ENCODE results near the gene ADGRV1.

ADGRV1 gene

DNA sequence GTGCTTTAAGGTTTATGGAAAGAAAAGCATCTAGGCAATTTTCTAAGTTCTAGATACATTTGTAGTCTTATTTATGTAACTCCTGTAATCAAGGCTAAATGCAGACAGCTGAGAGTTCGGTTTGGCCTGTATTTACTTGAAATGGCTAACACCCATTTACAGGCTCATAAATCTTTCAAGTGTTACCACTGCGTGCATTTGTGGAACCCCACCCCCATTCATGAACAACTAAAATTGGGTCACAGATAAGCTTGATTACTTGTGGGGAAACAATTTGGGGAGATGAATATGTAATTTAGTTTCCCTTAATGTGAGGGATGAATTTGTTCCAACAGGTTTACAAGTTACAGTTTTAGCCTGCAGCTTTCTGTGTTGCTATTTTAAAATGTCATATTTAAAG is 463.9 kb downstream of the ADGRV1 start (continued):
- TF ChIP-seq, protein P1, sequence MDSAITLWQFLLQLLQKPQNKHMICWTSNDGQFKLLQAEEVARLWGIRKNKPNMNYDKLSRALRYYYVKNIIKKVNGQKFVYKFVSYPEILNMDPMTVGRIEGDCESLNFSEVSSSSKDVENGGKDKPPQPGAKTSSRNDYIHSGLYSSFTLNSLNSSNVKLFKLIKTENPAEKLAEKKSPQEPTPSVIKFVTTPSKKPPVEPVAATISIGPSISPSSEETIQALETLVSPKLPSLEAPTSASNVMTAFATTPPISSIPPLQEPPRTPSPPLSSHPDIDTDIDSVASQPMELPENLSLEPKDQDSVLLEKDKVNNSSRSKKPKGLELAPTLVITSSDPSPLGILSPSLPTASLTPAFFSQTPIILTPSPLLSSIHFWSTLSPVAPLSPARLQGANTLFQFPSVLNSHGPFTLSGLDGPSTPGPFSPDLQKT (IDR thresholded peaks at IDR 0.05; ENCODE audit: borderline replicate concordance, low read depth, low read length) = no peak
- TF ChIP-seq, protein P2, sequence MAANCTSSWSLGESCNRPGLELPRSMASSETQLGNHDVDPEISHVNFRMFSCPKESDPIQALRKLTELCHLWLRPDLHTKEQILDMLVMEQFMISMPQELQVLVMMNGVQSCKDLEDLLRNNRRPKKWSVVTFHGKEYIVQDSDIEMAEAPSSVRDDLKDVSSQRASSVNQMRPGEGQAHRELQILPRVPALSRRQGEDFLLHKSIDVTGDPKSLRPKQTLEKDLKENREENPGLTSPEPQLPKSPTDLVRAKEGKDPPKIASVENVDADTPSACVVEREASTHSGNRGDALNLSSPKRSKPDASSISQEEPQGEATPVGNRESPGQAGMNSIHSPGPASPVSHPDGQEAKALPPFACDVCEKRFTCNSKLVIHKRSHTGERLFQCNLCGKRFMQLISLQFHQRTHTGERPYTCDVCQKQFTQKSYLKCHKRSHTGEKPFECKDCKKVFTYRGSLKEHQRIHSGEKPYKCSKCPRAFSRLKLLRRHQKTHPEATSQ (tag by site-specific recombination; IDR thresholded peaks at IDR 0.05) = no peak
- TF ChIP-seq ZNF624 (tag by site-specific recombination; IDR thresholded peaks at IDR 0.05) (no peak), ZNF768 (tag by site-specific recombination; IDR thresholded peaks at IDR 0.05) (no peak), ZNF571 (tag by site-specific recombination; IDR thresholded peaks at IDR 0.05) (no peak)

DNA sequence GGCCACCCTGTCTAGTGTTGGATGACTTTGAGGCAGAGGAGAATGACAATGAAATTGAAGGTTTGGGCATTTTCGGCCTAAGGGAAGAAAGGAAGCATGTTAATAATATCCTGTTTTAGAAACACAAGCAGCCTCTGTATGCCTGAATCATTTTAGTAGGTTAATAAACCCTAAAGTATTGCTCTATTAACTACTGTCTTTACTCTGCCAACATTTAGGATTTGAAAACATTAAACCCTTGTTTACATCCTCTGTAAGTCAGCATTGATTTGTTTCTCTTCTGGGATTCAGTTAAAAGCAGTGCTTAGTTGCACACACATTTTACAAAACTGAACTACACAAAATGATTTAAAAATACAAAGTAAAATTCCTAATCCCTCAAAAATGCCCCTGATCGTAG is 465.6 kb downstream of the ADGRV1 start:
- ChIA-PET CTCF (no interaction called here), POLR2A (no interaction called here)
- TF ChIP-seq ZNF530 (tag by site-specific recombination; IDR thresholded peaks at IDR 0.05; ENCODE audit: low read depth) = no peak
- peak; percentile 3; the same call in 1 of the 2 replicates for TF ChIP-seq ZBTB20 (tag by site-specific recombination; IDR thresholded peaks at IDR 0.05)
- H3K27ac ChIP-seq (ENCODE audit: extremely low read depth, low read depth, low read length) = no peak overlapping the region
- no peaks in the 10 kb centered on the region for H3K36me3 ChIP-seq (ENCODE audit: control insufficient read depth in 2 of 2, insufficient read depth in 1 of 2, low read length in 2 of 2)
- no peaks in the 10 kb centered on the region for H3K9me3 ChIP-seq (ENCODE audit: control insufficient read depth, insufficient read depth, low read depth, low read length)
- H3K4me3 ChIP-seq (ENCODE audit: low read depth, low read length) = no peak overlapping the region
- H3K4me1 ChIP-seq (ENCODE audit: control insufficient read depth, insufficient read depth, low read length) = peaks cover 58% of the 10 kb centered on the region

DNA sequence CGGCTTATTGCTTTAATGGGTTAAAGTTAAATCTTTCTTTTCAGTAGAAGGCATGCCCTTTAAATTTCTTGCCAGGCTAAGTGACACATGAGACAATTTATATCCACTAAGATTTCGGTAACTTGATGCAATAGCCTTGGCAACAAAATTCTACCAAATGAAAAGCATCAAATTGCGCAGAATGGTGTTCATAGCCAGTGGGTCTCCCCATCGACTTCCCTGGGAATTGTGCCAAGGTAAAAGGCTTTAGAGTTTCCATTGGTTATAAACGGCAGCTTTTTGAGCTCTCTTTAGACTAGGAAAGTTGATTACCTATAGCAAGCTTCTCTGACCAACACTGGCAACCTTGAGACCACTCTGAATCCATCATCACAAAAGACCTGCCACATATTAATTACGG is 466.1 kb downstream of the ADGRV1 start:
- no peaks in the 10 kb centered on the region for H3K36me3 ChIP-seq (ENCODE audit: control insufficient read depth in 2 of 2, insufficient read depth in 1 of 2, low read length in 2 of 2)
- no peak overlapping the region for H3K27ac ChIP-seq (ENCODE audit: extremely low read depth, low read depth, low read length)
- POLR2A ChIA-PET = no interaction called here
- CTCF ChIA-PET = interaction anchor here (0.6 kb wide), 1 partner anchor 182 kb away, joined by 3 read pairs; no protein-coding TSS in a partner anchor
- H3K4me1 ChIP-seq (ENCODE audit: control insufficient read depth, insufficient read depth, low read length) = peaks cover 58% of the 10 kb centered on the region
- no peak overlapping the region for H3K4me3 ChIP-seq (ENCODE audit: low read depth, low read length)
- H3K9me3 ChIP-seq (ENCODE audit: control insufficient read depth, insufficient read depth, low read depth, low read length) = no peaks in the 10 kb centered on the region
- TF ChIP-seq, protein P3, sequence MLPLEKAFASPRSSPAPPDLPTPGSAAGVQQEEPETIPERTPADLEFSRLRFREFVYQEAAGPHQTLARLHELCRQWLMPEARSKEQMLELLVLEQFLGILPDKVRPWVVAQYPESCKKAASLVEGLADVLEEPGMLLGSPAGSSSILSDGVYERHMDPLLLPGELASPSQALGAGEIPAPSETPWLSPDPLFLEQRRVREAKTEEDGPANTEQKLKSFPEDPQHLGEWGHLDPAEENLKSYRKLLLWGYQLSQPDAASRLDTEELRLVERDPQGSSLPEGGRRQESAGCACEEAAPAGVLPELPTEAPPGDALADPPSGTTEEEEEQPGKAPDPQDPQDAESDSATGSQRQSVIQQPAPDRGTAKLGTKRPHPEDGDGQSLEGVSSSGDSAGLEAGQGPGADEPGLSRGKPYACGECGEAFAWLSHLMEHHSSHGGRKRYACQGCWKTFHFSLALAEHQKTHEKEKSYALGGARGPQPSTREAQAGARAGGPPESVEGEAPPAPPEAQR (tag by site-specific recombination; IDR thresholded peaks at IDR 0.05) = no peak
- peak; percentile 74; the same call in 1 of the 2 replicates for TF ChIP-seq MYNN (tag by site-specific recombination; IDR thresholded peaks at IDR 0.05; ENCODE audit: borderline replicate concordance)
- TF ChIP-seq ZNF221 (tag by site-specific recombination; IDR thresholded peaks at IDR 0.05; ENCODE audit: borderline replicate concordance) = no peak
- TF ChIP-seq ZBTB17 (tag by site-specific recombination; IDR thresholded peaks at IDR 0.05) = peak; percentile 86
- peak; percentile 48; the same call in 1 of the 2 replicates for TF ChIP-seq IKZF3 (tag by site-specific recombination; IDR thresholded peaks at IDR 0.05)
- TF ChIP-seq FEZF1 (tag by site-specific recombination; IDR thresholded peaks at IDR 0.05) = 0 out of 2 replicates have a peak, but pooled peaks have one; percentile 7
- TF ChIP-seq, protein P4, sequence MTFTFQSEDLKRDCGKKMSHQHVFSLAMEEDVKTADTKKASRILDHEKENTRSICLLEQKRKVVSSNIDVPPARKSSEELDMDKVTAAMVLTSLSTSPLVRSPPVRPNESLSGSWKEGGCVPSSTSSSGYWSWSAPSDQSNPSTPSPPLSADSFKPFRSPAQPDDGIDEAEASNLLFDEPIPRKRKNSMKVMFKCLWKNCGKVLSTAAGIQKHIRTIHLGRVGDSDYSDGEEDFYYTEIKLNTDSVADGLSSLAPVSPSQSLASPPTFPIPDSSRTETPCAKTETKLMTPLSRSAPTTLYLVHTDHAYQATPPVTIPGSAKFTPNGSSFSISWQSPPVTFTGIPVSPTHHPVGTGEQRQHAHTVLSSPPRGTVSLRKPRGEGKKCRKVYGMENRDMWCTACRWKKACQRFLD (tag by site-specific recombination; IDR thresholded peaks at IDR 0.05) = no peak
- 0 out of 2 replicates have a peak, but pooled peaks have one; percentile 48 for TF ChIP-seq ZBTB48 (tag by site-specific recombination; IDR thresholded peaks at IDR 0.05)
- TF ChIP-seq, protein P5, sequence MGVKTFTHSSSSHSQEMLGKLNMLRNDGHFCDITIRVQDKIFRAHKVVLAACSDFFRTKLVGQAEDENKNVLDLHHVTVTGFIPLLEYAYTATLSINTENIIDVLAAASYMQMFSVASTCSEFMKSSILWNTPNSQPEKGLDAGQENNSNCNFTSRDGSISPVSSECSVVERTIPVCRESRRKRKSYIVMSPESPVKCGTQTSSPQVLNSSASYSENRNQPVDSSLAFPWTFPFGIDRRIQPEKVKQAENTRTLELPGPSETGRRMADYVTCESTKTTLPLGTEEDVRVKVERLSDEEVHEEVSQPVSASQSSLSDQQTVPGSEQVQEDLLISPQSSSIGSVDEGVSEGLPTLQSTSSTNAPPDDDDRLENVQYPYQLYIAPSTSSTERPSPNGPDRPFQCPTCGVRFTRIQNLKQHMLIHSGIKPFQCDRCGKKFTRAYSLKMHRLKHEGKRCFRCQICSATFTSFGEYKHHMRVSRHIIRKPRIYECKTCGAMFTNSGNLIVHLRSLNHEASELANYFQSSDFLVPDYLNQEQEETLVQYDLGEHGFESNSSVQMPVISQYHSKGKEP (tag by site-specific recombination; IDR thresholded peaks at IDR 0.05) = peak; percentile 82
- TF ChIP-seq, protein P6, sequence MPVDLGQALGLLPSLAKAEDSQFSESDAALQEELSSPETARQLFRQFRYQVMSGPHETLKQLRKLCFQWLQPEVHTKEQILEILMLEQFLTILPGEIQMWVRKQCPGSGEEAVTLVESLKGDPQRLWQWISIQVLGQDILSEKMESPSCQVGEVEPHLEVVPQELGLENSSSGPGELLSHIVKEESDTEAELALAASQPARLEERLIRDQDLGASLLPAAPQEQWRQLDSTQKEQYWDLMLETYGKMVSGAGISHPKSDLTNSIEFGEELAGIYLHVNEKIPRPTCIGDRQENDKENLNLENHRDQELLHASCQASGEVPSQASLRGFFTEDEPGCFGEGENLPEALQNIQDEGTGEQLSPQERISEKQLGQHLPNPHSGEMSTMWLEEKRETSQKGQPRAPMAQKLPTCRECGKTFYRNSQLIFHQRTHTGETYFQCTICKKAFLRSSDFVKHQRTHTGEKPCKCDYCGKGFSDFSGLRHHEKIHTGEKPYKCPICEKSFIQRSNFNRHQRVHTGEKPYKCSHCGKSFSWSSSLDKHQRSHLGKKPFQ (tag by site-specific recombination; IDR thresholded peaks at IDR 0.05) = no peak
- TF ChIP-seq, protein P7, sequence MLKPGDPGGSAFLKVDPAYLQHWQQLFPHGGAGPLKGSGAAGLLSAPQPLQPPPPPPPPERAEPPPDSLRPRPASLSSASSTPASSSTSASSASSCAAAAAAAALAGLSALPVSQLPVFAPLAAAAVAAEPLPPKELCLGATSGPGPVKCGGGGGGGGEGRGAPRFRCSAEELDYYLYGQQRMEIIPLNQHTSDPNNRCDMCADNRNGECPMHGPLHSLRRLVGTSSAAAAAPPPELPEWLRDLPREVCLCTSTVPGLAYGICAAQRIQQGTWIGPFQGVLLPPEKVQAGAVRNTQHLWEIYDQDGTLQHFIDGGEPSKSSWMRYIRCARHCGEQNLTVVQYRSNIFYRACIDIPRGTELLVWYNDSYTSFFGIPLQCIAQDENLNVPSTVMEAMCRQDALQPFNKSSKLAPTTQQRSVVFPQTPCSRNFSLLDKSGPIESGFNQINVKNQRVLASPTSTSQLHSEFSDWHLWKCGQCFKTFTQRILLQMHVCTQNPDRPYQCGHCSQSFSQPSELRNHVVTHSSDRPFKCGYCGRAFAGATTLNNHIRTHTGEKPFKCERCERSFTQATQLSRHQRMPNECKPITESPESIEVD (tag by site-specific recombination; IDR thresholded peaks at IDR 0.05) = peak; percentile 63
- TF ChIP-seq, protein P8, sequence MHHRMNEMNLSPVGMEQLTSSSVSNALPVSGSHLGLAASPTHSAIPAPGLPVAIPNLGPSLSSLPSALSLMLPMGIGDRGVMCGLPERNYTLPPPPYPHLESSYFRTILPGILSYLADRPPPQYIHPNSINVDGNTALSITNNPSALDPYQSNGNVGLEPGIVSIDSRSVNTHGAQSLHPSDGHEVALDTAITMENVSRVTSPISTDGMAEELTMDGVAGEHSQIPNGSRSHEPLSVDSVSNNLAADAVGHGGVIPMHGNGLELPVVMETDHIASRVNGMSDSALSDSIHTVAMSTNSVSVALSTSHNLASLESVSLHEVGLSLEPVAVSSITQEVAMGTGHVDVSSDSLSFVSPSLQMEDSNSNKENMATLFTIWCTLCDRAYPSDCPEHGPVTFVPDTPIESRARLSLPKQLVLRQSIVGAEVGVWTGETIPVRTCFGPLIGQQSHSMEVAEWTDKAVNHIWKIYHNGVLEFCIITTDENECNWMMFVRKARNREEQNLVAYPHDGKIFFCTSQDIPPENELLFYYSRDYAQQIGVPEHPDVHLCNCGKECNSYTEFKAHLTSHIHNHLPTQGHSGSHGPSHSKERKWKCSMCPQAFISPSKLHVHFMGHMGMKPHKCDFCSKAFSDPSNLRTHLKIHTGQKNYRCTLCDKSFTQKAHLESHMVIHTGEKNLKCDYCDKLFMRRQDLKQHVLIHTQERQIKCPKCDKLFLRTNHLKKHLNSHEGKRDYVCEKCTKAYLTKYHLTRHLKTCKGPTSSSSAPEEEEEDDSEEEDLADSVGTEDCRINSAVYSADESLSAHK (tag by site-specific recombination; IDR thresholded peaks at IDR 0.05) = no peak
- no peak for TF ChIP-seq ZBTB8A (tag by site-specific recombination; IDR thresholded peaks at IDR 0.05)
